Measurements from ENCODE around the gene MAN1A1.

The MAN1A1 gene

DNA sequence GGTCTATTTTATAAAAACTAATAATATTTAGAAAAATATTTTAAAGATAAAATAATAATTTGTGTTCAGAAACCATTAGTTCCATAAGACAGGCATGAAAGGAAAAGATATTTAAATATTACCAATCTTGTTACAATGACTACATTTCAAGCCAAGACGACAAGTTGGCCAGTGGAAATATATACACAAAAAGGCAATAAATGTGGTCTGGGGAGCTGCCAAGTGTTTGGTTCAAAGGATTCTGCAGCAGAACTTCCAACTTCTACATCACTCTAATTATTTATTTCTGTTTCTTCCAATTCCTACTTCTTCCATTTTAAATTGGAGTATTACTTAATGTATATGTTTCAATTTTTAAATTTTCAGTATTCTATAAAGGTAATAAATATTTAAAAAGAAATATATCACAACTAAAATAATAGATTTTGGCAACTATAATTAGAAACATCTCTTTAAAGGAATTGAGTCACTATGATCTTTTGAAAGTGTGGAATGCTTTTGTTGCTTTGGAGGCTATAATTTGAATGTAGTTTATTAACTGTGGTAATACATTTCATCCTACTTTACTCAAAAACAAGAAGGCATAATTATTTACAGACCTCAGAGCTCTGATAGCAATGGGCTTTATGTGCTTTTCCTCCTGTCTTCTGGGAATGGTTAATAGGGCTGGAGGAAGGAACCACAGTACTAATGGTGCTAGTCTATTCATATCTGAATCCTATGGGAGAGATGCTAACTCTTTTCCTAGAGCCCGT is 141.4 kb downstream of the MAN1A1 start:
- H3K4me3 Mint-ChIP-seq = no peak overlapping the region
- H3K4me1 Mint-ChIP-seq = peaks cover 19% of the 10 kb centered on the region
- H3K27ac Mint-ChIP-seq = no peak overlapping the region
- TF ChIP-seq, protein P1, sequence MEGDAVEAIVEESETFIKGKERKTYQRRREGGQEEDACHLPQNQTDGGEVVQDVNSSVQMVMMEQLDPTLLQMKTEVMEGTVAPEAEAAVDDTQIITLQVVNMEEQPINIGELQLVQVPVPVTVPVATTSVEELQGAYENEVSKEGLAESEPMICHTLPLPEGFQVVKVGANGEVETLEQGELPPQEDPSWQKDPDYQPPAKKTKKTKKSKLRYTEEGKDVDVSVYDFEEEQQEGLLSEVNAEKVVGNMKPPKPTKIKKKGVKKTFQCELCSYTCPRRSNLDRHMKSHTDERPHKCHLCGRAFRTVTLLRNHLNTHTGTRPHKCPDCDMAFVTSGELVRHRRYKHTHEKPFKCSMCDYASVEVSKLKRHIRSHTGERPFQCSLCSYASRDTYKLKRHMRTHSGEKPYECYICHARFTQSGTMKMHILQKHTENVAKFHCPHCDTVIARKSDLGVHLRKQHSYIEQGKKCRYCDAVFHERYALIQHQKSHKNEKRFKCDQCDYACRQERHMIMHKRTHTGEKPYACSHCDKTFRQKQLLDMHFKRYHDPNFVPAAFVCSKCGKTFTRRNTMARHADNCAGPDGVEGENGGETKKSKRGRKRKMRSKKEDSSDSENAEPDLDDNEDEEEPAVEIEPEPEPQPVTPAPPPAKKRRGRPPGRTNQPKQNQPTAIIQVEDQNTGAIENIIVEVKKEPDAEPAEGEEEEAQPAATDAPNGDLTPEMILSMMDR (IDR thresholded peaks at IDR 0.05; ENCODE audit: unreplicated experiment in 3 of 3) = no peak
- peaks cover 11% of the 10 kb centered on the region for H3K36me3 Mint-ChIP-seq (ENCODE audit: low read depth)
- H3K27me3 Mint-ChIP-seq (ENCODE audit: low read depth) = no peaks in the 10 kb centered on the region
- no peaks in the 10 kb centered on the region for H3K9me3 Mint-ChIP-seq

DNA sequence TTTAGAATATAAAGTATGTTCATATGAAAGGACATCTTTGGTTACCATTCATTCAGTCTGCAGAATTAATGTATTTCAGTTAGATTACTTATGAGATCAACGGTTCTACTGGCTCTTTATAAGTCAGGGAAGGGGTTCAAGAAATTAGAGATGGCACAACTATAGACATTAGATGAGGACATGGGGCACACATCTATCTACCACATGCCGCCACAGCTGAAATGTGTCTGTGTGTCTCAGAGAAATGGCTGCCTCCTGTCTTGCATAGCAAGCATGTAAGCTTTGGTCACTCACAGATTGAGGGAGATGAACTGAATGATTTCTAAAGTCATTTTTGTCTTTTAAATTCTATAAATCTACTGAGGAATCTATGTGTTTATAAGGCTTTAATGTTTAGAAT is 142.2 kb downstream of the MAN1A1 start:
- Mint-ChIP-seq H3K9me3 (no peaks in the 10 kb centered on the region), H3K36me3 (ENCODE audit: low read depth) (peaks cover 18% of the 10 kb centered on the region), H3K4me3 (no peak overlapping the region), H3K27me3 (ENCODE audit: low read depth) (no peaks in the 10 kb centered on the region), H3K4me1 (peaks cover 19% of the 10 kb centered on the region), H3K27ac (no peak overlapping the region)
- TF ChIP-seq, protein P1 (IDR thresholded peaks at IDR 0.05; ENCODE audit: unreplicated experiment in 3 of 3) = no peak

DNA sequence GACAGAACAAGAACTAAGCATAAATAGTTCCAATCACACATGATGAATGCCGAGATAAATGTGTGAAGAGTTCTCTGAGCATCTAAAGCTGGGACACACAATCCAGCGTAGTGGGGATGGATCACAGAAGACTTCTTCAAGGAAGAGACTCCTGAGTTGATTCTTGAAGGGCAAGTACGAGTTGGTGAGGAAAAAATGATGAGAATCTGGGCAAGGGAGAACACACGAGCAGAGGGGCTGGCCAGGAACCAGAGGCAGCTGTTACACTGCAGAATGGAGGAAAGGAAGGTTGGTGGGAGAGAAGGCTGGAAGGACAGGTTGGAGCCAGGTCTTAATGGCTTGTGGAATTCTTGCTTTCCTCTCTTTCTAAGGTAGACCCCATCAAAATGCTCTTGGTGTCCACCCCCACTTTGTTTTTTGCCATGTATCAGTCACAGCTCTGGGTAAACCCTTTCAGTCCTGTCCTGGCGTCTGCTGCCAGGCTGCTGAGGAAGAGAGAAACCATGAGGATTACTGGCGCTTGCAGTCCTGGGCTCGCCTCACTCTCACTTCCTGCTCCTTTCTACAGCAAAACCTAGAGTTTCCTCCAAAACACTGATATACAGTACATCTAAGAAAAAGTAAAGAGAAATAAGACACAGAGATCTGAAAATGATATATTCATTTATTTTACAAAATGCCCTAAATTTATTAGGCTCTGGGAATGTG is 143.5 kb downstream of the MAN1A1 start:
- H3K36me3 Mint-ChIP-seq (ENCODE audit: low read depth) = peaks cover 18% of the 10 kb centered on the region
- H3K4me1 Mint-ChIP-seq = peaks cover 22% of the 10 kb centered on the region
- TF ChIP-seq, protein P1 (IDR thresholded peaks at IDR 0.05; ENCODE audit: unreplicated experiment in 3 of 3) = no peak
- no peak overlapping the region for H3K27ac Mint-ChIP-seq
- no peaks in the 10 kb centered on the region for H3K27me3 Mint-ChIP-seq (ENCODE audit: low read depth)
- H3K9me3 Mint-ChIP-seq = no peaks in the 10 kb centered on the region
- no peak overlapping the region for H3K4me3 Mint-ChIP-seq

DNA sequence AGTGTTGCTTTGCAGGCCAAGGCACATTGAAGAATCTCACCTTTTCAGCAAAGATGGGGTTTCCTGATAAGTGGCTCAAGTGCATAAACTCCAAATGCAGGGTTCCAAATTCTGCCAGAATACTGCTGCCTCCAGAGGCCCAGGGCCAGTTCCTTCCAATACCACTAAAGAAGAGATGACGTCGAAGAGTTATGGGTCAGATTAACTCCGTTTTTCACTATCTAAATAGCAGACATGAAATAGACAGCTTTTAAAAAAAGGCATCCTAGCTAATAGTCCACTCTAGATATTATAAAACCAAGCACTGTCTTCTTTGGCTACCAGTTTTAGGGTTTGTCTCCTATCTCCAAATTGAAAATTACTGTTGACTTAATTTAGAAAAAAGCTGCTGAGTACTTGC is 144.8 kb downstream of the MAN1A1 start:
- TF ChIP-seq, protein P1 (IDR thresholded peaks at IDR 0.05; ENCODE audit: unreplicated experiment in 3 of 3) = no peak
- Mint-ChIP-seq H3K36me3 (ENCODE audit: low read depth) (peaks cover 22% of the 10 kb centered on the region), H3K27ac (no peak overlapping the region), H3K9me3 (no peaks in the 10 kb centered on the region), H3K27me3 (ENCODE audit: low read depth) (no peaks in the 10 kb centered on the region), H3K4me1 (peaks cover 23% of the 10 kb centered on the region), H3K4me3 (no peak overlapping the region)

DNA sequence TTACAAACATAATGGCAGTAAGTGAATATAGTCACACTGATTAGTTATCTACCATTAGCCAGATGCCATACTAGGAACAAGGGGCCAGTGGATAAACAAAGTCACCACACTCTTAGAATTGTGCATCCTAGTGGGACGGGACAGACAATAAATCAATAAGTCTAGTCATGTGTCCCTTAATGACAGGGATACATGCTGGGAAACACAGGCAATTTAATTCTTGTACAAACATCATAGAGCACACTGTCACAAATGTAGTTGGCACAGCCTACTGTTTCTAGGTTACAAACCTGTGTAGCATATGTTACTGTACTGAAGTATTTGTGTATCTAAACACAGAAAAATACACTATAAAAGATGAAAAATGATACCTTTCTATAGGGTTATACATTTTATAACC is 148.1 kb downstream of the MAN1A1 start:
- TF ChIP-seq, protein P1 (IDR thresholded peaks at IDR 0.05; ENCODE audit: unreplicated experiment in 3 of 3) = no peak
- Mint-ChIP-seq H3K27me3 (ENCODE audit: low read depth) (no peaks in the 10 kb centered on the region), H3K27ac (peak overlapping the region in 2 of 3 experiments; percentile 73 to 85), H3K9me3 (no peaks in the 10 kb centered on the region), H3K4me1 (peaks cover 10% of the 10 kb centered on the region), H3K4me3 (no peak overlapping the region), H3K36me3 (ENCODE audit: low read depth) (peaks cover 31% of the 10 kb centered on the region)
